Measurements from ENCODE around the gene C11orf24.
"Not testable (repeated sequence)": the region's sequence is repeated elsewhere in the genome, so short reads cannot be mapped to it uniquely, and the experiment has no call there.

The C11orf24 gene

DNA sequence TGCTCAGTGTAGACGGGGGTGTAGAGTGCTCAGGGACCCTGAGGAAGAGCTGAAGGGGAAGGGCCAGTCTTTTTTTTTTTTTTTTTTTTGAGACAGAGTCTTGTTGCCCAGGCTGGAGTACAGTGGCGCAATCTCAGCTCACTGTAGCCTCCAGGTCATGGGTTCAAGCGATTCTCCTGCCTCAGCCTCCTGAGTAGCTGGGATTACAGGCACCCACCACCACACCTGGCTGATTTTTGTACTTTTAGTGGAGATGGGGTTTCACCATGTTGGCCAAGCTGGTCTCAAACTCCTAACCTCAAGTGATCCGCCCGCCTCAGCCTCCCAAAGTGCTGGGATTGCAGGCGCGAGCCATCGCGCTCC lies 27.7 kb upstream of the C11orf24 start:
- DNase-seq (ENCODE audit: low spot score) = not testable (repeated sequence)

DNA sequence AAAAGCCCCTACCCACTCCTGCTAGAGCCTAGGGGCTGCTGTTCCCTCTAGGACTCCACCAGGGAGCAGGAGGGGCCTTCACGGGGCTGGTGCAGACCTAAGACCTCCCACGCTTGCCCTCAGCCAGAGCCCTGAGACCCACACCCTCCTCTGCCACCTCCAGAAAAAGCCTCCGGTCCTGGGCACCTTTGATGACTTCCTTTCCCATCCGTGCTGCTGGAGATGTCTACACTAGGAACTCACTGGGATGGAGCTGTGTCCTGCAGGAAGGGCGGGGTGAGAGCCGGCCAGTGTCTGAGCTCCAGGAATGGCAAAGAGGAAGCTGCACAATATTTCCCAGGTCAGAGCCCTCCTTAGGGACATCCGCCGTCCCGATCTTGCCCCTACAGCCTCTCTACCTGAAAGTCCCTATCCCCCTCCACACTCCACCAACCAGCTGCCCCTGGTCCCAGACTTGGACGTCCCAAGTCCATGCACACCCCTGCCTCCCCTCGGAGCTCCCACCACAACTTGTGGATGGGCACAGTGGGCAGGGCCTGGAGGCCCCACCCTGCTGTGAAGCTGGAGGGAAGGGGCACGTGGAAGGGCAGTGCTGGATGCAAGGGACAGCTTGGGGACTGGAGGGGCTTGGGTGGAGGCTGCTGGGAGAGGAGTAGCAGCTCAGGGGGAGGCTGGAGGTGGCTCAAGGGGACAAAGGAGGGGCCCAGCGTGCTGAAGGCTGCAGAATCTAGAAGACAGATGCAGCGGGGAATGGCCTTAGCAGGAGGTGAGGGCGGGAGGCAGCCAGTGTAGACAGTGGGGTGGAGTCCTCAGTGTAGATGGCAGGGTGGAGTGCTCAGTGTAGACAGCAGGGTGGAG lies 27.1 kb upstream of the C11orf24 start:
- no peak for DNase-seq (ENCODE audit: low spot score)

DNA sequence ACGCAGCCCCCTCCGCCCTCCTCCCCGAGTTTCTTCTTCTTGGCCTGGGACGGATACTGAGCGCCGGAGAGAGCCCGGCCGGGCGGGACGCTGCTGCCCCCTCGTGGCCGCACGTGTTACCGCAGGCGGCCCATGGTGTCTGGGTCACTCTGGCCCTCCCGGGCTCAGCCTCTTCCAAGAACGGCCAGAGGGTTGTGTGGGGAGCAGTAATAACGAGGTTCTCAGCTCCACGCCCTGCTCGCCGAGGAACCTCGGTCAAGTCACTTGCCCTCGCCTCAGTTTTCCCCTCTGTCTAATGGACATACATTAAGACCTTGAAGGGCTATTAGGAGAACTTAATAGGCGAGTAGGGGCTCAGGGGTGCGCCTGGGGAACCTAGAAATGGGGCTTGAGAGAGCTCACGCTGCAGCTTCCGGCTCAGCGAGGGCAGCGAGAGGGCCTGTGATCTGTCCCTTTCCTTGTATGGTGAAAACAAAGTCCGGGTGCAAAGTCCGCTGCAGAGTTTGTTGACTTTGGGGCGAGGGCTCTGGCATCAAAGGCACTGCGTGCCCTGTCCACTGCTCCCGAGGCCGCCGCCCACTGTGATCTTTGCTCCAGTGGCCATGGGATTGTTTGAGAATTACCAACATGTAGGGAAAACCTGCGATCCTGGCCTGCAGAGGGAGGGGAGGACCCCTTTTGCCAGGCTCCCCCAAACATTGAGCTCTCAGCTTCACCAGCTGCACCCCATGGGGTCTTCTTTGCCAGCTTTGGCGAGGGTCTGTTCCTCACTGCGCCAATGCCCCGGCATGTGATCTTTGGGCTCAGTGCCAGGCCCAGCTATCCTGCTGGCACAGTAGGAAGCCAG lies 26.3 kb upstream of the C11orf24 start:
- peak; percentile 72 for DNase-seq (ENCODE audit: low spot score)

DNA sequence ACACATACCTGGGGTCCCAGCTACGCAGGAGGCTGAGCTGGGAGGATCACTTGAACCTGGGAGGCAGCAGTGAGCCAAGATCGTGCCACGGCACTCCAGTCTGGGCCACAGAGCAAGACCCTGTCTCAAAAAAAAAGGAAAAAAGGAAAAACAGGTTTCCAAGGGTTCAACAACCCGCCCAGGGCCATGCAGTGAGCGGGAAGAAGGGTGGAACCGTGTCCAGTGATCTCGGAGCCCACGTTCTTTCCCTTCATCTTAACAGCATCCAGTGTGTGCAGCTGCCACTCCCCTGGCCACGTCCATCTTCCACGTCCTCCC lies 25.7 kb upstream of the C11orf24 start:
- DNase-seq (ENCODE audit: low spot score) = no peak

DNA sequence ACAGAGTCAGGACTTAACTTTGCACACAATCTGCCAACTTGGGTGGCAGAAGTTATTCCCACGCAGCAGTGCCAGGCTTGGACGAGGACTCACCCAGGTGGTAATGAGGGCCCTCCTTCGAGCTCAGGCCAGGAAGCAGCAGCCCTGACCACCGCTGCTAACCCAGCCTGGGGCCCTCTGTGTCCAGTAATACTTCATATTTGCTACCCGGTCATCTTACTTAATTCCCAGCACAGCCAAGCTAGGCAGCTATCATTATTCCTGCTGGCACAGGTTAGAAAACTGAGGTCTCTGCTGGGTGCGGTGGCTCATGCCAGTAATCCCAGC lies 25.2 kb upstream of the C11orf24 start:
- no peak for DNase-seq (ENCODE audit: low spot score)

- no peak for DNase-seq (ENCODE audit: low spot score)
Observed at GRCh38 chr11:68296344-68297051, 24.7 kb upstream of the C11orf24 start.

DNA sequence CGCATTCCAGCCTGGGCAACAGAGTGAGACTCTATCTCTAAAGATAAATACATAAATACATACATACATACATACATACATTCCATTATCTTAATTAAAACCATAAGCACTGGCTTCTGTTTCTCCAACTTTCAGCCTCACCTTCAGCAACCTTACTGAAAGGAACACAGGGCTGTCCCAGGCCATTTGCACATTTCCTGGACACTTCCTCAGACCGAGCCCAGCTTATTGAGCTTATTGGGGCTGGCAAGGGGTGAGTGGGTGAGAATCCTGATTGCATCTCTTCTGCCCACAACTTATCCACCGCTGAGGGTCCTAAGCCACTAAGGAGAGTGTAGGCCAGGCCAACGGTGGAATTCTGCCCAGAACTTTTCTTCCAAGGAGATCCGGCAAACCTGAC lies 24.2 kb upstream of the C11orf24 start:
- DNase-seq (ENCODE audit: low spot score) = no peak

DNA sequence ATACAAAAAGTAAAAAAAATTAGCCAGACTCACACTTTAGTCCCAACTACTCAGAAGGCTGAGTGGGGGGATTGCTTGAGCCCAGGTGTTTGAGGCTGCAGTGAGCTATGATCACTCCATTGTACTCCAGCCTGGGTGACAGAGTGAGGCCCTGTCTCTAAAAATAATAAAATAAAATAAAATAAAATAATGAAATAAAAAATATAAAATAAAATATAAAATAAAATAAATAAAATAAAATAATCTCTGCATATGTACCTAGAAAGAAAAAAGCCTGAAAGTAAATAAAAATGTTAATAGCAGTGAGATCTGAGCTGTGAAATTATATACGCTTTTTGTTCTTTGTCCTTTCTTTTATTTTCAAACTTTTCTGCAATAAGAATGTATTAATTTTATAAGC lies 23.5 kb upstream of the C11orf24 start:
- no peak for DNase-seq (ENCODE audit: low spot score)

DNA sequence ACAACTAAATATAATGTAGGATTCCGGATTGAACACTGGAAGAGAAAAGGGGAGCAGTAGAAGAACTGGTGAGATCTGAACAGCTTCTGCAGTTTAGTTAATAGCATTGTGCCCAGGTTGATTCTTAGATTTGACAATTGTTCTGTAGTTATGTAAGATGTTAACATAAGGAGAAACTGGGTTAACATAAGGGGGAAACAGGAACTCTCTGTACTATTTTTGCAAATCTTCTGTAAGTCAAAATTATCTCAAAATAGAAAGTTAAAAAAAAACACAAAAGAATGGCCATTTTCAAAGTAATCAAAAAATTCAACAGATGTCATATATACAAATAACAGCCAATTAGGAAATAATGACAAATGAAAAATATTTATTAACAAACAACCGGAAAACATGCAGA lies 21.9 kb upstream of the C11orf24 start:
- DNase-seq (ENCODE audit: low spot score) = no peak

- DNase-seq (ENCODE audit: low spot score) = no peak
Observed at GRCh38 chr11:68289456-68289855, 17.7 kb upstream of the C11orf24 start.

- no peak for DNase-seq (ENCODE audit: low spot score)
Observed at GRCh38 chr11:68287419-68287818, 15.6 kb upstream of the C11orf24 start.

- not testable (repeated sequence) for DNase-seq (ENCODE audit: low spot score)
Observed at GRCh38 chr11:68284588-68284987, 12.8 kb upstream of the C11orf24 start.

DNA sequence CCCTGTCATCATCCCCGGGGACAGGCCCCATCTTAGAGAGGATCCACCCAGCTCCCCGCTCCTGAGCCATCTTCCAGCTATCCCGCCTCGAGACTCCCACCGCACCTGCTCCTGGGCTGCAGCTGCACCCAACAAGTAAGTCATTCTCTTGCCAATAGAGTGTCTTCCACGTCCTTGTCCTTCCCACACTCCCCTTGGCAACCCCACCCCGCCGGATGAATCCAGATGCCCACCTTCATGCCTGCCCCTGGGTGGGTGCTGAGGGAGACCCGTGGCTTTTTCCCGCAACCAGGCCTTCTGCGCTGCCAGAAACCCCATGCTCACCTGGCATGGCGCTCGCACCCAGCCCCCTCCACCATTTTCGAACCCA lies 11.1 kb upstream of the C11orf24 start:
- no peak for DNase-seq (ENCODE audit: low spot score)

DNA sequence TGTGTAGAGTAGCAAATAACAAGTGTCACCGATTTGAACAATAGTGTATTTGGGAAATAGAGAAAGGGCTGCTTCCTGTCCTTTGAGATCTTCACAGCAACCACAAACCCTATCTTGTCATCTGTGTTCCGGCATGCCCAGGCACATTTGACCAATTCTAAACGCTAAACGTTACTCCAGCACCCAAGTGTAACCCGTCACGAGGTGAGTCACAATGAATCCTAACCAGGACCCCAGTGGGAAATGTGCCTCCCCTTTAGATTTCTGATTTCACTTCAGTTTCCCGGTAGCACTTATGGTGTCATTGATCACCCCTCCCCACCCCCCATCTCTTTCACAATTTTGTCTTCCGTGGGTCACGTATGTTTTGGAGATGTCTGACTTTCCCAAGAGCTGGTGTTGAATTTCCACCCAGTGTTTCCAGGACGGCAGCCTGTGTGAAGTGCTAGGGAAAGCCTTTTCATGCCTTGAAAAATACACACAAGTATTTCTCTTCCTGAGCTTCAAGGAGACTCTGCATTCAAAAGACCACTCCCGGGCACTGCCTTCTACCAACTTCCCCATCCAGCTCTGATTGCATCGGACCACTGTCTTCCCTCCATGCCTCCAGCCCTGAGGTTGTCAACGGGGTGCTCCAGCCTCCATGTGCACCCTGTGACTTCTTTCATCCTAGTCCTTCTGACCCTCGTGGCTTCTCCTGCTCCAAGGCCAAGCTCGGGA lies 10.5 kb upstream of the C11orf24 start:
- DNase-seq (ENCODE audit: low spot score) = peak; percentile 42

GRCh38 chr11:68279676-68280075 lies 7.9 kb upstream of the C11orf24 start:
- no peak for DNase-seq (ENCODE audit: low spot score)

GRCh38 chr11:68276861-68277260 lies 5.1 kb upstream of the C11orf24 start:
- DNase-seq (ENCODE audit: low spot score) = no peak

GRCh38 chr11:68275721-68276507 lies 4.1 kb upstream of the C11orf24 start:
- DNase-seq (ENCODE audit: low spot score) = no peak

DNA sequence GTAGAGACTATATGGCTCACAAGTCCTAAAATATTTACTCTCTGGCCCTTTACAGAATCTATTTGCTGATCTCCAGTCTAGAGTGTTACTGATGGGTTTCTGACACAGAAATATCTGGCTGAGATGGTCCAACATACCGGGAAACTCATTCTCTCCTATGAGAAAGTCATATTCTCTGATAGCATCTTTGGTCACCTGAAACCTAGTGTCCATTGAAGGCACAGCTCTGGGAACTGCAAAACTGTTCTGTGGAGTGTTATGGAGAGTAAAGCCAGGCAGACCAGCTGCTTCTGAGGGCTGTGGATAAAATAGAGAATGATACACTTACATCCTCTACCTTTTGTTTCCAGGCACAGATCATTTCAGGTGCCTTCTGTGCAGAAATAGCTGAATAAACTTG lies 2.5 kb upstream of the C11orf24 start:
- DNase-seq (ENCODE audit: low spot score) = no peak

DNA sequence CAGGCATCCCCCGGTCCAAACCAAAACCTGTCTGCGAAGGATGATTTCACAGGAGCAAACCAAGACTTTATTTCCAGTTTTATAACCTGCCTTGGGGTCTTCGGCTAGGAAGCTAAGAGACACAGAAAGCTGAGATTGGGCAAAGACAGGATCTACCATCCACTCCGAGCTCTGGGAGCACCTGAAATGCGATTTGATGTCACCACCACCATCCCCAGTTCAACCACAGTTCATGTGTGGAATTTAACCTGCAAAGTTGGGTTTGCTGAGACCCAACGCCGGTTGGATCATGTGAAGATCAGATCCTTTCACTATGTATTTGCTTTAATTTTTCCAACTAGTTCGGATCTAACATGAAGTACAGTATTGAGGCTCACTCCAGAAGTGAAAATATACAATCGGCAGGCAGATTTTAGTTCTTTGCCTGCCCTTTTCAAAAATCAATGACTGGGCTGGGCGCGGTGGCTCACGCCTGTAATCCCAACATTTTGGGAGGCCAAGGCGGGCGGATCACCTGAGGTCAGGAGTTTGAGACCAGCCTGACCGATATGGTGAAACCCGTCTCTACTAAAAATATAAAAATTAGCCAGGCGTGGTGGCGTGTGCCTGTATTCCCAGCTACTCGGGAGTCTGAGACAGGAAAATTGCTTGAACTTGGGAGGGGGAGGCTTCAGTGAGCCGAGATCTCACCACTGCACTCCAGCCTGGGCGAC lies 1.4 kb upstream of the C11orf24 start:
- DNase-seq (ENCODE audit: low spot score) = no peak

GRCh38 chr11:68271023-68271780 lies 571 bp downstream of the C11orf24 start:
- peak; percentile 62 for DNase-seq (ENCODE audit: low spot score)

All from CD4-positive, alpha-beta T cell treated with Interleukin-2 at 100 ng/mL for 4 hours (primary cell).